GM12872 (cell line): ENCODE measurements around the gene RALGPS1.

Source experiments
- CTCF ChIP-seq: IDR thresholded peaks from 3 replicates; pipeline ENCODE4 v1.5.1; 2011; ENCODE audit warnings: low read depth, mild to moderate bottlenecking, low read length, moderate library complexity; ENCODE audit not compliant: insufficient read depth

The RALGPS1 gene

GRCh38 chr9:126982215-126983002 is 67.8 kb downstream of the RALGPS1 start:
- TF ChIP-seq CTCF, result no peak

- TF ChIP-seq CTCF, result no peak
Measured at GRCh38 chr9:126983767-126984166, 69.2 kb downstream of the RALGPS1 start.

- TF ChIP-seq CTCF, result no peak
Measured at GRCh38 chr9:126984969-126985368, 70.4 kb downstream of the RALGPS1 start.

GRCh38 chr9:126985870-126986498 is 71.4 kb downstream of the RALGPS1 start:
- TF ChIP-seq CTCF, result peak; percentile 22; the same call in 1 of the 3 replicates

- no peak for TF ChIP-seq CTCF
Measured at GRCh38 chr9:126986506-126986951, 71.9 kb downstream of the RALGPS1 start.

GRCh38 chr9:126988857-126989256 is 74.3 kb downstream of the RALGPS1 start:
- no peak for TF ChIP-seq CTCF

GRCh38 chr9:126989847-126990842 is 75.6 kb downstream of the RALGPS1 start:
- no peak for TF ChIP-seq CTCF
